Trophoblast cell (in vitro differentiated cells and primary cell): ENCODE data around the gene PLLP.
A peak's percentile ranks its signal among the peaks of the same experiment; 100 is the strongest.

Experiments
- DNase-seq, 2 donors: peaks; one replicate each; pipeline ENCODE4 v3.0.0-alpha.2; 2016
- H2AFZ ChIP-seq: 2 replicates; pipeline ENCODE4 v1.6.1; 2013; ENCODE audit warnings: low read length, moderate library complexity, mild to moderate bottlenecking; ENCODE audit not compliant: insufficient read depth, poor library complexity
- H2AK5ac ChIP-seq: 2 replicates; pipeline ENCODE4 v1.6.1; 2013; ENCODE audit warnings: mild to moderate bottlenecking, low read length
- H2BK120ac ChIP-seq: 2 replicates; pipeline ENCODE4 v1.6.1; 2013; ENCODE audit warnings: low read length, mild to moderate bottlenecking, moderate library complexity; ENCODE audit not compliant: insufficient read depth, poor library complexity
- H2BK12ac ChIP-seq: 2 replicates; pipeline ENCODE4 v1.6.1; 2013; ENCODE audit warnings: mild to moderate bottlenecking, low read length, moderate library complexity
- H2BK5ac ChIP-seq: 2 replicates; pipeline ENCODE4 v1.6.1; 2013; ENCODE audit warnings: low read length, low read depth, moderate library complexity, mild to moderate bottlenecking; ENCODE audit not compliant: poor library complexity
- H3K14ac ChIP-seq: 2 replicates; pipeline ENCODE4 v1.6.1; 2013; ENCODE audit warnings: mild to moderate bottlenecking, low read length
- H3K18ac ChIP-seq: 2 replicates; pipeline ENCODE4 v1.6.1; 2013; ENCODE audit warnings: mild to moderate bottlenecking, low read length
- H3K23ac ChIP-seq: 2 replicates; pipeline ENCODE4 v1.6.1; 2013; ENCODE audit warnings: low read length
- H3K27ac ChIP-seq: 2 replicates; pipeline ENCODE4 v1.5.1; 2013; ENCODE audit warnings: low read depth, mild to moderate bottlenecking, inconsistent platforms, low read length, moderate library complexity
- H3K27me3 ChIP-seq: 2 replicates; pipeline ENCODE4 v1.6.1; 2013; ENCODE audit warnings: inconsistent platforms, mild to moderate bottlenecking, low read length, moderate library complexity; ENCODE audit not compliant: insufficient read depth
- H3K36me3 ChIP-seq, 2 experiments: 1 replicate in 1 of 2; 2 replicates in 1 of 2; pipeline ENCODE4 v1.6.1; 2013; ENCODE audit warnings: low read length in 2 of 2, mild to moderate bottlenecking in 2 of 2, moderate library complexity in 1 of 2; ENCODE audit not compliant: insufficient read depth in 2 of 2, control insufficient read depth in 1 of 2
- H3K4ac ChIP-seq: 2 replicates; pipeline ENCODE4 v1.6.1; 2013; ENCODE audit warnings: low read depth, mild to moderate bottlenecking, low read length, moderate library complexity
- H3K4me1 ChIP-seq, 2 experiments: 1 replicate in 1 of 2; 2 replicates in 1 of 2; pipeline ENCODE4 v1.6.1; 2013; ENCODE audit warnings: low read length in 2 of 2, mild to moderate bottlenecking in 2 of 2, moderate library complexity in 1 of 2; ENCODE audit not compliant: insufficient read depth in 2 of 2, control insufficient read depth in 1 of 2
- H3K4me2 ChIP-seq: 2 replicates; pipeline ENCODE4 v1.6.1; 2013; ENCODE audit warnings: inconsistent platforms, mild to moderate bottlenecking, low read length, moderate library complexity
- H3K4me3 ChIP-seq: 2 replicates; pipeline ENCODE4 v1.5.1; 2013; ENCODE audit warnings: mild to moderate bottlenecking, low read depth, low read length, inconsistent platforms
- H3K79me1 ChIP-seq: one replicate; pipeline ENCODE4 v1.6.1; 2013; ENCODE audit warnings: low read length
- H3K79me2 ChIP-seq: 2 replicates; pipeline ENCODE4 v1.6.1; 2013; ENCODE audit warnings: low read length, mild to moderate bottlenecking; ENCODE audit not compliant: control insufficient read depth, insufficient read depth, poor library complexity
- H3K9ac ChIP-seq: 2 replicates; pipeline ENCODE4 v1.6.1; 2013; ENCODE audit warnings: mild to moderate bottlenecking, low read length
- H3K9me3 ChIP-seq: 2 replicates; pipeline ENCODE4 v1.6.1; 2013; ENCODE audit warnings: low read depth, mild to moderate bottlenecking, control low read depth, inconsistent platforms, low read length; ENCODE audit not compliant: insufficient read depth
- H4K12ac ChIP-seq: 2 replicates; pipeline ENCODE4 v1.6.1; 2013; ENCODE audit warnings: low read depth, mild to moderate bottlenecking, low read length, moderate library complexity
- H4K8ac ChIP-seq: 2 replicates; pipeline ENCODE4 v1.6.1; 2013; ENCODE audit warnings: low read depth, mild to moderate bottlenecking, low read length, moderate library complexity
- H4K91ac ChIP-seq: one replicate; pipeline ENCODE4 v1.6.1; 2013; ENCODE audit warnings: low read depth, mild to moderate bottlenecking, low read length, moderate library complexity
- WGBS: extraction: QIAGEN DNeasy Blood & Tissue Kit; methylation state at CpG from one replicate; pipeline ENCODE4 v1.1.7; 2013; ENCODE audit warnings: missing lambda C conversion rate; ENCODE audit not compliant: insufficient read length, insufficient coverage; ENCODE audit errors: extremely low coverage; 5-methylcytosine and 5-hydroxymethylcytosine counted together

Gene PLLP

GRCh38 chr16:57266531-57267260 is 17.8 kb downstream of the PLLP start:
- no peak overlapping the region for H2AFZ ChIP-seq
- no peak overlapping the region for H4K91ac ChIP-seq
- no peaks in the 10 kb centered on the region for H3K36me3 ChIP-seq
- no CpG with 5 or more reads among the region's 6 CpGs for WGBS
- H3K4me2 ChIP-seq, result no peak overlapping the region
- no peak for DNase-seq
- no peak overlapping the region for H4K8ac ChIP-seq
- no peak overlapping the region for H3K23ac ChIP-seq
- no peak overlapping the region for H2BK12ac ChIP-seq
- peaks cover 5% of the 10 kb centered on the region in 2 experiments for H3K4me1 ChIP-seq
- H3K9me3 ChIP-seq, result no peaks in the 10 kb centered on the region
- H3K27me3 ChIP-seq, result no peaks in the 10 kb centered on the region
- no peak overlapping the region for H2BK120ac ChIP-seq
- H2BK5ac ChIP-seq, result no peak overlapping the region
- no peaks in the 10 kb centered on the region for H3K79me2 ChIP-seq
- H3K9ac ChIP-seq, result no peak overlapping the region
- H3K79me1 ChIP-seq, result no peaks in the 10 kb centered on the region
- no peak overlapping the region for H3K4me3 ChIP-seq
- H2AK5ac ChIP-seq, result no peak overlapping the region
- H3K27ac ChIP-seq, result no peak overlapping the region
- H4K12ac ChIP-seq, result no peak overlapping the region
- H3K4ac ChIP-seq, result no peak overlapping the region
- H3K18ac ChIP-seq, result no peak overlapping the region
- no peak overlapping the region for H3K14ac ChIP-seq

- no peaks in the 10 kb centered on the region for H3K27me3 ChIP-seq
- H4K8ac ChIP-seq, result no peak overlapping the region
- no peak overlapping the region for H2AFZ ChIP-seq
- no peaks in the 10 kb centered on the region for H3K9me3 ChIP-seq
- WGBS, result no CpG with 5 or more reads among the region's 16 CpGs
- H3K4me2 ChIP-seq, result no peak overlapping the region
- H3K4ac ChIP-seq, result no peak overlapping the region
- no peak overlapping the region for H3K4me3 ChIP-seq
- H3K23ac ChIP-seq, result no peak overlapping the region
- no peak overlapping the region for H4K12ac ChIP-seq
- H3K18ac ChIP-seq, result no peak overlapping the region
- H2AK5ac ChIP-seq, result no peak overlapping the region
- H2BK12ac ChIP-seq, result no peak overlapping the region
- H3K9ac ChIP-seq, result no peak overlapping the region
- H3K4me1 ChIP-seq, result peaks cover 5% of the 10 kb centered on the region in 2 experiments
- no peak overlapping the region for H2BK5ac ChIP-seq
- H3K79me2 ChIP-seq, result no peaks in the 10 kb centered on the region
- peak; percentile 17 to 68 for DNase-seq
- no peak overlapping the region for H3K27ac ChIP-seq
- H3K14ac ChIP-seq, result no peak overlapping the region
- H2BK120ac ChIP-seq, result no peak overlapping the region
- H4K91ac ChIP-seq, result no peak overlapping the region
- H3K79me1 ChIP-seq, result no peaks in the 10 kb centered on the region
- no peaks in the 10 kb centered on the region for H3K36me3 ChIP-seq
Observed at GRCh38 chr16:57265850-57266530, 18.5 kb downstream of the PLLP start.

GRCh38 chr16:57264950-57265371 is 19.5 kb downstream of the PLLP start:
- H2BK5ac ChIP-seq, result no peak overlapping the region
- no peak overlapping the region for H4K12ac ChIP-seq
- H2AFZ ChIP-seq, result no peak overlapping the region
- H3K79me1 ChIP-seq, result peaks cover 3% of the 10 kb centered on the region
- H2BK120ac ChIP-seq, result no peak overlapping the region
- H3K4me3 ChIP-seq, result no peak overlapping the region
- no peak overlapping the region for H3K9ac ChIP-seq
- H4K8ac ChIP-seq, result no peak overlapping the region
- H3K4ac ChIP-seq, result no peak overlapping the region
- no peak overlapping the region for H4K91ac ChIP-seq
- H3K23ac ChIP-seq, result no peak overlapping the region
- WGBS, result no CpG with 5 or more reads among the region's 11 CpGs
- no peak overlapping the region for H2BK12ac ChIP-seq
- H3K4me2 ChIP-seq, result no peak overlapping the region
- no peaks in the 10 kb centered on the region for H3K9me3 ChIP-seq
- no peaks in the 10 kb centered on the region for H3K27me3 ChIP-seq
- H3K4me1 ChIP-seq, result peaks cover 12 to 13% of the 10 kb centered on the region in 2 experiments
- no peak overlapping the region for H3K27ac ChIP-seq
- H3K14ac ChIP-seq, result no peak overlapping the region
- DNase-seq, result no peak
- H3K36me3 ChIP-seq, result no peaks in the 10 kb centered on the region
- H2AK5ac ChIP-seq, result peak overlapping the region; percentile 74
- H3K79me2 ChIP-seq, result no peaks in the 10 kb centered on the region
- no peak overlapping the region for H3K18ac ChIP-seq

- Histone ChIP-seq H3K4me1 (peaks cover 13 to 14% of the 10 kb centered on the region in 2 experiments), H2AK5ac (no peak overlapping the region), H3K36me3 (no peaks in the 10 kb centered on the region), H3K4ac (no peak overlapping the region), H3K27me3 (no peaks in the 10 kb centered on the region), H3K27ac (no peak overlapping the region), H3K4me2 (no peak overlapping the region), H3K79me1 (peaks cover 4% of the 10 kb centered on the region), H3K18ac (no peak overlapping the region), H3K23ac (no peak overlapping the region), H4K91ac (no peak overlapping the region), H2AFZ (no peak overlapping the region), H2BK5ac (no peak overlapping the region), H3K4me3 (no peak overlapping the region), H2BK12ac (no peak overlapping the region), H2BK120ac (no peak overlapping the region), H4K8ac (no peak overlapping the region), H3K14ac (no peak overlapping the region), H3K79me2 (no peaks in the 10 kb centered on the region), H3K9ac (no peak overlapping the region), H3K9me3 (no peaks in the 10 kb centered on the region), H4K12ac (no peak overlapping the region)
- WGBS, result no CpG with 5 or more reads among the region's 8 CpGs
- no peak for DNase-seq
Observed at GRCh38 chr16:57264381-57264780, 20.1 kb downstream of the PLLP start.
